ENCODE results near the gene NPTN.

The NPTN gene

GRCh38 chr15:73598530-73599160 lies 34.5 kb downstream of the NPTN start:
- TF ChIP-seq ZC3H10 (CRISPR knock-in tag; IDR thresholded peaks at IDR 0.05): no peak
- TF ChIP-seq ZFP3 (CRISPR knock-in tag; IDR thresholded peaks at IDR 0.05): no peak
- no peak for TF ChIP-seq RARB (CRISPR knock-in tag; IDR thresholded peaks at IDR 0.05)
- TF ChIP-seq TOX (CRISPR knock-in tag; IDR thresholded peaks at IDR 0.05; ENCODE audit: borderline replicate concordance): no peak
- TF ChIP-seq ZNF8 (CRISPR knock-in tag; IDR thresholded peaks at IDR 0.05): no peak
- no peak for TF ChIP-seq BACH2 (CRISPR knock-in tag; IDR thresholded peaks at IDR 0.05; ENCODE audit: borderline replicate concordance)
- TF ChIP-seq GLIS3 (CRISPR knock-in tag; IDR thresholded peaks at IDR 0.05): no peak
- no peak for TF ChIP-seq POU6F1 (CRISPR knock-in tag; IDR thresholded peaks at IDR 0.05; ENCODE audit: borderline replicate concordance, low read depth)
- no peak for TF ChIP-seq PATZ1 (CRISPR knock-in tag; IDR thresholded peaks at IDR 0.05; ENCODE audit: borderline replicate concordance)
- TF ChIP-seq SNAI2 (CRISPR knock-in tag; IDR thresholded peaks at IDR 0.05): no peak
- TF ChIP-seq CSDC2 (CRISPR knock-in tag; IDR thresholded peaks at IDR 0.05): no peak
- TF ChIP-seq PPARA (CRISPR knock-in tag; IDR thresholded peaks at IDR 0.05; ENCODE audit: borderline replicate concordance): no peak
- TF ChIP-seq ARNTL (CRISPR knock-in tag; IDR thresholded peaks at IDR 0.05; ENCODE audit: borderline replicate concordance, low read depth): no peak
- no peak for TF ChIP-seq ZNF70 (CRISPR knock-in tag; IDR thresholded peaks at IDR 0.05)
- TF ChIP-seq TSHZ2 (CRISPR knock-in tag; IDR thresholded peaks at IDR 0.05): no peak
- TF ChIP-seq ESRRG (CRISPR knock-in tag; IDR thresholded peaks at IDR 0.05): no peak

GRCh38 chr15:73597036-73597638 lies 36.1 kb downstream of the NPTN start:
- TF ChIP-seq TOX (CRISPR knock-in tag; IDR thresholded peaks at IDR 0.05; ENCODE audit: borderline replicate concordance) (no peak), ZNF70 (CRISPR knock-in tag; IDR thresholded peaks at IDR 0.05) (no peak), CSDC2 (CRISPR knock-in tag; IDR thresholded peaks at IDR 0.05) (no peak), PPARA (CRISPR knock-in tag; IDR thresholded peaks at IDR 0.05; ENCODE audit: borderline replicate concordance) (no peak), TSHZ2 (CRISPR knock-in tag; IDR thresholded peaks at IDR 0.05) (no peak), GLIS3 (CRISPR knock-in tag; IDR thresholded peaks at IDR 0.05) (no peak), ZNF565 (CRISPR knock-in tag; conservative IDR thresholded peaks at IDR 0.05; ENCODE audit: low read depth) (no peak), ZFP30 (CRISPR knock-in tag; IDR thresholded peaks at IDR 0.05) (no peak), ZFP3 (CRISPR knock-in tag; IDR thresholded peaks at IDR 0.05) (no peak), POU6F1 (CRISPR knock-in tag; IDR thresholded peaks at IDR 0.05; ENCODE audit: borderline replicate concordance, low read depth) (no peak), OSR1 (CRISPR knock-in tag; IDR thresholded peaks at IDR 0.05) (no peak), SNAI2 (CRISPR knock-in tag; IDR thresholded peaks at IDR 0.05) (no peak), BACH2 (CRISPR knock-in tag; IDR thresholded peaks at IDR 0.05; ENCODE audit: borderline replicate concordance) (no peak), ZNF8 (CRISPR knock-in tag; IDR thresholded peaks at IDR 0.05) (no peak), ZC3H10 (CRISPR knock-in tag; IDR thresholded peaks at IDR 0.05) (no peak)
- ATAC-seq: no peak

More at GRCh38 chr15:73598530-73599160, 34.5 kb downstream of the NPTN start:
- ATAC-seq: no peak; the same call in 1 of the 3 replicates
